Measurements from ENCODE around the gene RFX1.

RFX1 gene

GRCh38 chr19:14005349-14006084, 603 bp downstream of the RFX1 start:
- peak; percentile 89 for DNase-seq (ENCODE audit: low spot score)
- TF ChIP-seq CTCF (IDR thresholded peaks at IDR 0.05; ENCODE audit: extremely low read depth, missing control alignments), result no peak

- TF ChIP-seq CTCF (IDR thresholded peaks at IDR 0.05; ENCODE audit: extremely low read depth, missing control alignments), result no peak
Observed at GRCh38 chr19:14004619-14005348, 1.3 kb downstream of the RFX1 start.

GRCh38 chr19:14003251-14004055, 2.7 kb downstream of the RFX1 start:
- no peak for TF ChIP-seq CTCF (IDR thresholded peaks at IDR 0.05; ENCODE audit: extremely low read depth, missing control alignments)
- peak; percentile 30 for DNase-seq (ENCODE audit: low spot score)

More at GRCh38 chr19:14004619-14005348, 1.3 kb downstream of the RFX1 start:
- peak; percentile 24 for DNase-seq (ENCODE audit: low spot score)

- no peak for TF ChIP-seq CTCF (IDR thresholded peaks at IDR 0.05; ENCODE audit: extremely low read depth, missing control alignments)
- DNase-seq (ENCODE audit: low spot score), result peak; percentile 35
Observed at GRCh38 chr19:14002571-14003250, 3.4 kb downstream of the RFX1 start.

GRCh38 chr19:14000691-14001375, 5.3 kb downstream of the RFX1 start:
- peak; percentile 2 for DNase-seq (ENCODE audit: low spot score)
- TF ChIP-seq CTCF (IDR thresholded peaks at IDR 0.05; ENCODE audit: extremely low read depth, missing control alignments), result no peak

GRCh38 chr19:13999085-13999484, 7.0 kb downstream of the RFX1 start:
- TF ChIP-seq CTCF (IDR thresholded peaks at IDR 0.05; ENCODE audit: extremely low read depth, missing control alignments), result no peak
- peak; percentile 2 for DNase-seq (ENCODE audit: low spot score)
